Endothelial cell of umbilical vein (primary cell): Measurements from ENCODE around the gene PXYLP1. TPM values are rescaled to one million over a fixed set of nuclear protein-coding genes. Genes with fewer than 3 reads are reported as not detected.

Experiments used
- BruUV-seq: library from RNA; stranded (reverse); fragments of 400-500 nt; replicated peaks from 2 replicates; lab custom pipeline; 2021; lab: Mats Ljungman, UMichigan
- CTCF ChIA-PET: fragments of 300-600, 350-600 bp; sonication (Branson Sonifier 250); formaldehyde crosslinking; loops from one replicate; lab custom pipeline; 2021; ENCODE audit warnings: antibody characterized with exemption, inconsistent platforms; lab: Charles Lee
- POLR2A ChIA-PET: fragments of 300-600, 350-600 bp; sonication (Branson Sonifier 250); formaldehyde crosslinking; loops from one replicate; lab custom pipeline; 2021; ENCODE audit warnings: antibody characterized with exemption, inconsistent platforms; lab: Charles Lee
- DNase-seq: peaks from one replicate; pipeline ENCODE4 v3.0.0-alpha.2; 2011; ENCODE audit warnings: low read depth, low spot score
- FAIRE-seq: peaks from 2 replicates; lab custom pipeline; 2011; peaks lifted over from hg19 to GRCh38; lab: Jason Lieb, UNC
- H2AFZ ChIP-seq: 2 replicates; pipeline ENCODE4 v1.6.0; 2012; ENCODE audit warnings: low read depth, low read length, control low read depth, inconsistent platforms
- H3K27ac ChIP-seq: 2 replicates; pipeline ENCODE4 v1.5.1; 2011; ENCODE audit warnings: low read depth, mild to moderate bottlenecking, control low read depth, low read length, moderate library complexity; ENCODE audit not compliant: insufficient read depth
- H3K27me3 ChIP-seq, 2 experiments: 2 replicates each; pipeline versions ENCODE4 v1.6.0 to v1.6.1; 2011; ENCODE audit warnings: low read length in 2 of 2, mixed read lengths in 1 of 2; ENCODE audit not compliant: control insufficient read depth in 2 of 2, insufficient read depth in 2 of 2
- H3K36me3 ChIP-seq, 2 experiments: 2 replicates in 1 of 2; 3 replicates in 1 of 2; pipeline ENCODE4 v1.5.1; 2011; ENCODE audit warnings: low read length in 2 of 2, mild to moderate bottlenecking in 1 of 2, moderate library complexity in 1 of 2; ENCODE audit not compliant: control insufficient read depth in 2 of 2, insufficient read depth in 2 of 2; ENCODE audit errors: extremely low read depth in 1 of 2
- H3K4me1 ChIP-seq: 3 replicates; pipeline ENCODE4 v1.5.1; 2011; ENCODE audit warnings: mild to moderate bottlenecking, low read length; ENCODE audit not compliant: control insufficient read depth, insufficient read depth; ENCODE audit errors: extremely low read depth
- H3K4me2 ChIP-seq: 2 replicates; pipeline ENCODE4 v1.6.1; 2011; ENCODE audit warnings: low read length, control low read depth, mixed read lengths; ENCODE audit not compliant: insufficient read depth
- H3K4me3 ChIP-seq, 3 experiments: fragments of 200-600 bp in 1 of 3; sonication (generic), shearing (Covaris generic) in 1 of 3; replicated peaks in 1 of 3; 2 replicates each; pipeline ENCODE4 v1.5.1; 2011 to 2016; ENCODE audit warnings: control low read depth in 3 of 3, low read length in 3 of 3, mild to moderate bottlenecking in 2 of 3, inconsistent platforms in 1 of 3, low read depth in 1 of 3, moderate library complexity in 1 of 3; ENCODE audit not compliant: insufficient read depth in 1 of 3
- H3K79me2 ChIP-seq: 2 replicates; pipeline ENCODE4 v1.6.0; 2012; ENCODE audit warnings: low read length, inconsistent platforms; ENCODE audit not compliant: control insufficient read depth, insufficient read depth
- H3K9ac ChIP-seq: replicated peaks from 2 replicates; pipeline ENCODE3; 2011; ENCODE audit warnings: low read length, control low read depth; ENCODE audit not compliant: insufficient read depth; ENCODE audit errors: extremely low read depth
- H3K9me1 ChIP-seq: replicated peaks from 3 replicates; pipeline ENCODE4 v1.6.0; 2011; ENCODE audit warnings: mild to moderate bottlenecking, low read length; ENCODE audit not compliant: control insufficient read depth, insufficient read depth; ENCODE audit errors: extremely low read depth
- H3K9me3 ChIP-seq: replicated peaks from 2 replicates; pipeline ENCODE4 v1.5.1; 2012; ENCODE audit warnings: low read length, inconsistent platforms; ENCODE audit not compliant: control insufficient read depth, insufficient read depth
- H4K20me1 ChIP-seq: replicated peaks from 2 replicates; pipeline ENCODE3; 2011; ENCODE audit warnings: mild to moderate bottlenecking, low read length; ENCODE audit not compliant: control insufficient read depth, insufficient read depth; ENCODE audit errors: extremely low read depth
- EZH2 ChIP-seq: IDR thresholded peaks from 2 replicates; pipeline ENCODE4 v1.6.1; 2012; ENCODE audit warnings: borderline replicate concordance, low read depth, mild to moderate bottlenecking, moderate library complexity, low read length, inconsistent platforms; ENCODE audit not compliant: severe bottlenecking
- FOS ChIP-seq: IDR thresholded peaks from 2 replicates; pipeline ENCODE4 v1.6.1; 2011; ENCODE audit warnings: mild to moderate bottlenecking, low read length, moderate library complexity, borderline replicate concordance; ENCODE audit not compliant: insufficient read depth
- GATA2 ChIP-seq: IDR thresholded peaks from 2 replicates; pipeline ENCODE4 v1.7.0; 2011; ENCODE audit warnings: low read depth, mild to moderate bottlenecking, moderate library complexity, mixed read lengths, low read length; ENCODE audit not compliant: insufficient read length, insufficient read depth
- JUN ChIP-seq: IDR thresholded peaks from 2 replicates; pipeline ENCODE4 v1.6.1; 2011; ENCODE audit warnings: borderline replicate concordance, low read depth; ENCODE audit not compliant: insufficient read length, insufficient read depth
- MYC ChIP-seq: IDR thresholded peaks from one replicate; pipeline ENCODE4 v1.6.1; 2011; ENCODE audit warnings: mild to moderate bottlenecking, low read depth, low read length
- POLR2A ChIP-seq: IDR thresholded peaks from 2 replicates; pipeline ENCODE4 v1.6.1; 2012; ENCODE audit warnings: low read depth, mild to moderate bottlenecking, control low read depth, low read length
- POLR2AphosphoS5 ChIP-seq: IDR thresholded peaks from 2 replicates; pipeline ENCODE4 v1.6.1; 2012; ENCODE audit warnings: low read depth, mild to moderate bottlenecking, control low read depth, low read length, moderate library complexity; ENCODE audit not compliant: insufficient read depth
- dilution Hi-C: fragments of 300-500 bp; cut with MboI; formaldehyde crosslinking; loops from one replicate; pipeline ENCODE4 v1.15.0; 2019; ENCODE audit warnings: low sequenced_read_pairs; ENCODE audit not compliant: extremely low pct_ligation_motif_present
- intact Hi-C: fragments of 100-400 bp; cut with micrococcal nuclease; formaldehyde crosslinking; loops from one replicate; pipeline ENCODE4 v1.10.0; 2022
- polyA plus RNA-seq, 4 experiments: library from polyadenylated mRNA; depleted of rRNA in 3 of 4; stranded (reverse) in 3 of 4; unstranded in 1 of 4; fragments of >200 nt; gene quantifications; 2 replicates each; pipeline versions ENCODE4 v1.2.1 to v1.2.3, GENCODE V29; 2011 to 2012; ENCODE audit warnings: missing spikeins in 1 of 4
- total RNA-seq: library from RNA; stranded (reverse); gene quantifications from 2 replicates; pipeline ENCODE4 v1.2.3, GENCODE V29; 2021
- TF ChIP-seq, protein P1 (sequence below): IDR thresholded peaks from 2 replicates; pipeline ENCODE4 v1.6.1; 2011; ENCODE audit not compliant: insufficient read depth, insufficient read length
- TF ChIP-seq, protein P2 (sequence below), 2 donors: IDR thresholded peaks; 1 replicate in 1 of 2; 2 replicates in 1 of 2; pipeline ENCODE4 v1.5.1; 2011; ENCODE audit warnings: low read length in 2 of 2, mild to moderate bottlenecking in 2 of 2, moderate library complexity in 2 of 2, control low read depth in 1 of 2, inconsistent platforms in 1 of 2, low read depth in 1 of 2; ENCODE audit not compliant: insufficient read depth in 1 of 2; ENCODE audit errors: extremely low read depth in 1 of 2

Gene PXYLP1
- total and polyA plus RNA-seq, 2 donors (not counting 3 experiments of a cell fraction or from before 2014, with no cell fraction given) = 0.84 to 1.7 TPM

DNA sequence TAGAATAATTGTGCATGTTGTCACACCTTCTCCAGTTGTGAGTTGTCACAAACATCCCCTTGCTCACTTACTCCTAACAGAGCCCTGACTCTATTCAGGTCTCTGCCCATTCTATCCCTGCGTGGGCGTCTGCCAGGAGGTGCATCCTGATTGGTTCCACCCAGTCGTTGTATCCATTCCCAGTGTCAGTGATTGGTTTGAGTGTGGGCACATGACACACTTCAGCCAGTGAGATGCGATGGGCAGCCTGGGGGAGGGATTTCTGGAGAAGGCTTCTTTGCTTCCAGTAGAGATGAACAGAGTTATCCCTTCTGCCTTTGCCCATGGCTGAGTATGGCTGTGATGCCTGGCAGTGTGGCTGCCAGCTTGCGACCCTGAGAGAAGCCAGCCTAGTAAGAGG lies 18.7 kb downstream of the PXYLP1 start:
- ChIA-PET CTCF (interaction anchor here (1.2 kb wide), 1 partner anchor 19 kb away, joined by 4 read pairs; the partner anchor contains the start of gene PXYLP1), POLR2A (no interaction called here)
- Histone ChIP-seq H3K9me1 (no peaks in the 10 kb centered on the region), H3K4me1 (no peaks in the 10 kb centered on the region), H3K27me3 (no peaks in the 10 kb centered on the region), H3K9ac (no peak overlapping the region), H4K20me1 (no peaks in the 10 kb centered on the region), H3K27ac (no peak overlapping the region), H3K9me3 (no peaks in the 10 kb centered on the region), H3K79me2 (no peaks in the 10 kb centered on the region), H2AFZ (no peak overlapping the region), H3K36me3 (no peaks in the 10 kb centered on the region), H3K4me2 (no peak overlapping the region), H3K4me3 (no peak overlapping the region)
- TF ChIP-seq MYC (no peak), POLR2AphosphoS5 (no peak), FOS (no peak), EZH2 (no peak), JUN (no peak), POLR2A (no peak), GATA2 (no peak)
- TF ChIP-seq, protein P1, sequence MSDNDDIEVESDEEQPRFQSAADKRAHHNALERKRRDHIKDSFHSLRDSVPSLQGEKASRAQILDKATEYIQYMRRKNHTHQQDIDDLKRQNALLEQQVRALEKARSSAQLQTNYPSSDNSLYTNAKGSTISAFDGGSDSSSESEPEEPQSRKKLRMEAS = no peak
- TF ChIP-seq, protein P2, sequence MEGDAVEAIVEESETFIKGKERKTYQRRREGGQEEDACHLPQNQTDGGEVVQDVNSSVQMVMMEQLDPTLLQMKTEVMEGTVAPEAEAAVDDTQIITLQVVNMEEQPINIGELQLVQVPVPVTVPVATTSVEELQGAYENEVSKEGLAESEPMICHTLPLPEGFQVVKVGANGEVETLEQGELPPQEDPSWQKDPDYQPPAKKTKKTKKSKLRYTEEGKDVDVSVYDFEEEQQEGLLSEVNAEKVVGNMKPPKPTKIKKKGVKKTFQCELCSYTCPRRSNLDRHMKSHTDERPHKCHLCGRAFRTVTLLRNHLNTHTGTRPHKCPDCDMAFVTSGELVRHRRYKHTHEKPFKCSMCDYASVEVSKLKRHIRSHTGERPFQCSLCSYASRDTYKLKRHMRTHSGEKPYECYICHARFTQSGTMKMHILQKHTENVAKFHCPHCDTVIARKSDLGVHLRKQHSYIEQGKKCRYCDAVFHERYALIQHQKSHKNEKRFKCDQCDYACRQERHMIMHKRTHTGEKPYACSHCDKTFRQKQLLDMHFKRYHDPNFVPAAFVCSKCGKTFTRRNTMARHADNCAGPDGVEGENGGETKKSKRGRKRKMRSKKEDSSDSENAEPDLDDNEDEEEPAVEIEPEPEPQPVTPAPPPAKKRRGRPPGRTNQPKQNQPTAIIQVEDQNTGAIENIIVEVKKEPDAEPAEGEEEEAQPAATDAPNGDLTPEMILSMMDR (IDR thresholded peaks at IDR 0.05; ENCODE audit: extremely low read depth in 1 of 2, insufficient read depth in 1 of 2, low read depth in 1 of 2, low read length in 2 of 2) = no peak
- dilution Hi-C loops (no loop called here), intact Hi-C loops (no loop called here)
- FAIRE-seq (no peak), DNase-seq (no peak)
- BruUV-seq = no TSS peak
